SK-N-SH treated with all-trans-retinoic acid at 6 μM for 48 hours (cell line): ENCODE measurements around the gene SFTPD.

Experiments
- ATAC-seq: fragments of 200-7000 bp; cut with Tn5 transposase; 3 replicates; pipeline ENCODE4 v1.9.1; 2020; ENCODE audit warnings: mild to moderate bottlenecking, moderate library complexity
- BACH2 ChIP-seq: fragments of 250-450 bp; sonication (Bioruptor Pico); IDR thresholded peaks from 2 replicates; pipeline ENCODE4 v1.9.0; 2021; ENCODE audit warnings: mild to moderate bottlenecking, borderline replicate concordance
- CSDC2 ChIP-seq: fragments of 250-450 bp; sonication (Bioruptor Pico); IDR thresholded peaks from 2 replicates; pipeline ENCODE4 v1.5.0; 2020; ENCODE audit warnings: mild to moderate bottlenecking, moderate library complexity
- ESRRG ChIP-seq: fragments of 250-450 bp; sonication (Bioruptor Pico); IDR thresholded peaks from 2 replicates; pipeline ENCODE4 v1.6.1; 2021; ENCODE audit warnings: mild to moderate bottlenecking
- GLIS3 ChIP-seq: fragments of 250-450 bp; sonication (Bioruptor Pico); IDR thresholded peaks from 2 replicates; pipeline ENCODE4 v1.5.0; 2020; ENCODE audit warnings: mild to moderate bottlenecking, moderate library complexity
- ISL1 ChIP-seq: fragments of 250-450 bp; sonication (Bioruptor Pico); IDR thresholded peaks from 2 replicates; pipeline ENCODE4 v2.1.2; 2022; ENCODE audit warnings: mild to moderate bottlenecking, moderate library complexity
- OSR1 ChIP-seq: fragments of 250-450 bp; sonication (Bioruptor Pico); IDR thresholded peaks from 2 replicates; pipeline ENCODE4 v1.8.0; 2022; ENCODE audit warnings: moderate library complexity, mild to moderate bottlenecking, inconsistent platforms
- RARB ChIP-seq: fragments of 250-450 bp; sonication (Bioruptor Pico); IDR thresholded peaks from 2 replicates; pipeline ENCODE4 v1.8.0; 2021; ENCODE audit warnings: mild to moderate bottlenecking, moderate library complexity
- SNAI2 ChIP-seq: fragments of 250-450 bp; sonication (Bioruptor Pico); IDR thresholded peaks from 2 replicates; pipeline ENCODE4 v1.5.0; 2020; ENCODE audit warnings: mild to moderate bottlenecking, moderate library complexity
- TCF4 ChIP-seq: fragments of 250-450 bp; sonication (Bioruptor Pico); IDR thresholded peaks from 2 replicates; pipeline ENCODE4 v1.8.0; 2021; ENCODE audit warnings: mild to moderate bottlenecking, moderate library complexity, borderline replicate concordance
- ZC3H10 ChIP-seq: fragments of 250-450 bp; sonication (Bioruptor Pico); IDR thresholded peaks from 2 replicates; pipeline ENCODE4 v1.5.1; 2021; ENCODE audit warnings: mild to moderate bottlenecking, moderate library complexity
- ZFP3 ChIP-seq: fragments of 250-450 bp; sonication (Bioruptor Pico); IDR thresholded peaks from 2 replicates; pipeline ENCODE4 v1.5.0; 2020; ENCODE audit warnings: mild to moderate bottlenecking, moderate library complexity
- ZFP30 ChIP-seq: fragments of 450-650 bp; formaldehyde crosslinking; IDR thresholded peaks from 2 replicates; pipeline ENCODE4 v1.5.0; 2022; ENCODE audit warnings: mild to moderate bottlenecking, moderate library complexity
- ZNF70 ChIP-seq: fragments of 450-650 bp; formaldehyde crosslinking; IDR thresholded peaks from 2 replicates; pipeline ENCODE4 v1.5.0; 2020; ENCODE audit warnings: mild to moderate bottlenecking, moderate library complexity
- ZNF8 ChIP-seq: fragments of 450-650 bp; formaldehyde crosslinking; IDR thresholded peaks from 2 replicates; pipeline ENCODE4 v1.5.0; 2020; ENCODE audit warnings: mild to moderate bottlenecking, moderate library complexity
- TF ChIP-seq, protein P1 (sequence below): fragments of 250-450 bp; sonication (Bioruptor Pico); IDR thresholded peaks from 2 replicates; pipeline ENCODE4 v1.5.0; 2020; ENCODE audit warnings: mild to moderate bottlenecking, moderate library complexity
- TF ChIP-seq, protein P2 (sequence below): fragments of 250-450 bp; sonication (Bioruptor Pico); IDR thresholded peaks from 2 replicates; pipeline ENCODE4 v1.8.0; 2021; ENCODE audit warnings: low read depth, mild to moderate bottlenecking, moderate library complexity, borderline replicate concordance
- TF ChIP-seq, protein P3 (sequence below): fragments of 250-450 bp; sonication (Bioruptor Pico); IDR thresholded peaks from 2 replicates; pipeline ENCODE4 v1.8.0; 2020; ENCODE audit warnings: mild to moderate bottlenecking, moderate library complexity, borderline replicate concordance
- TF ChIP-seq, protein P4 (sequence below): fragments of 250-450 bp; sonication (Bioruptor Pico); IDR thresholded peaks from 2 replicates; pipeline ENCODE4 v1.5.1; 2020; ENCODE audit warnings: low read depth, mild to moderate bottlenecking, moderate library complexity

Gene SFTPD

DNA sequence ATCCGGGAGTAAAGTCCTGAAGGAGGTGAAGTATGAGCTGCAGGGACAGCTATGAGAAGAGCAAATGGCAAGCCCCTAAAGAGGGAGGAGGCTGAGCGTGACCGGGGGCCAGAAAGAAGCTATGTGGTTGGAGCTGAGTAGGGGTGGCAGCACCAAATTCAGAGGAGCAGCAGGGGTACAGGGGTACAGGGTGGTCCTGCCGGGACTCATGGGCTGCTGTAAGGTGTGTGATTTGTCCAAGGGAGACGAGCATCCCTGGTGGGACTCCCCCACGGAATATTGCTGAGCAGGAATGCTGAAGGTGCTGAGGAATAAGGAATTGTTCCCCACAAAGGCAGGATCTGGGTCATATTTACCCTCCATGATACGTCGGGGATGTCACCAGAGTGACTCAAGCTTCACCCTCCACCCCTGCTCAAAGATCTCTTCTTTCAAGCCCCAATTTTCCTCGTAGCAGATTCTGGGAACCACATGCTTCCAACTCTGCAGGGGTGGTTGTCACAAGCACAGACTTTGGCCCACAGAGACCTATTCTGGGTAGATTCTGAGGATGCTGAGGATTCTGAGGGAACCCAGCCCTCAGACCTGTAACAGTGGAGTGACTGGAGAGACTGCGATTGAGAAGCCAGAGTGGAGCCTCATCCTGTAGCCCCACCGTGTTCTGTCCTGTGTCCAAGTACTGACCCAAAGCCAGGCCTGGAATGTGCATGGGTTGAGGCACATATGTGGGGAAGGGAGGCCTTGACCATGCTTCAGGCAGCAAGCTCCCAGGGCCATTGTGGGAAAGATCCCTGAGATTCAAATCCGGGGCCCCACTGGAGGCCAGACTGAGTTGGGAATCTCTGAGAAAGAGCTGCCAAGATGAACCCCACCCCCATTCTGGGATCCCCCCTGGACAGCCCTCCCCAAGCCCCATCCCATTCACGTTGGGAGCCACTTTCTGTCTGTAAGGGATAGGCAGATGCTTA is 4.2 kb downstream of the SFTPD start:
- TF ChIP-seq OSR1 (CRISPR knock-in tag) = no peak
- TF ChIP-seq, protein P1, sequence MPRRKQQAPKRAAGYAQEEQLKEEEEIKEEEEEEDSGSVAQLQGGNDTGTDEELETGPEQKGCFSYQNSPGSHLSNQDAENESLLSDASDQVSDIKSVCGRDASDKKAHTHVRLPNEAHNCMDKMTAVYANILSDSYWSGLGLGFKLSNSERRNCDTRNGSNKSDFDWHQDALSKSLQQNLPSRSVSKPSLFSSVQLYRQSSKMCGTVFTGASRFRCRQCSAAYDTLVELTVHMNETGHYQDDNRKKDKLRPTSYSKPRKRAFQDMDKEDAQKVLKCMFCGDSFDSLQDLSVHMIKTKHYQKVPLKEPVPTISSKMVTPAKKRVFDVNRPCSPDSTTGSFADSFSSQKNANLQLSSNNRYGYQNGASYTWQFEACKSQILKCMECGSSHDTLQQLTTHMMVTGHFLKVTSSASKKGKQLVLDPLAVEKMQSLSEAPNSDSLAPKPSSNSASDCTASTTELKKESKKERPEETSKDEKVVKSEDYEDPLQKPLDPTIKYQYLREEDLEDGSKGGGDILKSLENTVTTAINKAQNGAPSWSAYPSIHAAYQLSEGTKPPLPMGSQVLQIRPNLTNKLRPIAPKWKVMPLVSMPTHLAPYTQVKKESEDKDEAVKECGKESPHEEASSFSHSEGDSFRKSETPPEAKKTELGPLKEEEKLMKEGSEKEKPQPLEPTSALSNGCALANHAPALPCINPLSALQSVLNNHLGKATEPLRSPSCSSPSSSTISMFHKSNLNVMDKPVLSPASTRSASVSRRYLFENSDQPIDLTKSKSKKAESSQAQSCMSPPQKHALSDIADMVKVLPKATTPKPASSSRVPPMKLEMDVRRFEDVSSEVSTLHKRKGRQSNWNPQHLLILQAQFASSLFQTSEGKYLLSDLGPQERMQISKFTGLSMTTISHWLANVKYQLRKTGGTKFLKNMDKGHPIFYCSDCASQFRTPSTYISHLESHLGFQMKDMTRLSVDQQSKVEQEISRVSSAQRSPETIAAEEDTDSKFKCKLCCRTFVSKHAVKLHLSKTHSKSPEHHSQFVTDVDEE (CRISPR knock-in tag) = no peak
- TF ChIP-seq ZNF8 (CRISPR knock-in tag) = no peak
- TF ChIP-seq GLIS3 (CRISPR knock-in tag) = no peak
- no peak for TF ChIP-seq SNAI2
- no peak for TF ChIP-seq ISL1
- no peak for ATAC-seq

DNA sequence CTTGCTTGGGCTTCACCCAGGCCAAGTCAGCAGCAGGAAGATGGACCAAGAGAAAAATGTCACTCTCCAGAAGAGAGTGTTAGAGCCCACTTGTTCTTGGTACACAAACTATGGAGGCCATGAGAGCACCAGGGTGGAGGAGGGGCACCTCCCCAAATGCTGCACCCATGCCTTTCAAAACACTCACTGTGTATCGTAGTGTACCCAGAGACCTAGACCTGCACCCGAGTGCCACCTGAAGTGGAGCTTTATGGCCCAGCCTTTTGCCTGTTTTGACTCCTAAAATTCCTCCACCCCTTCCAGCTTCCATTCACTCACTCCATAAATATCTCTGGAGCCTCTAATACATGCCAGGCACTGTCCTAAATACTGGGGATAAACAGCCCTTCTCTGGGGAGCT is 5.0 kb downstream of the SFTPD start:
- no peak for TF ChIP-seq GLIS3 (CRISPR knock-in tag)
- no peak for TF ChIP-seq ZNF8 (CRISPR knock-in tag)
- TF ChIP-seq RARB (CRISPR knock-in tag) = no peak
- no peak for TF ChIP-seq ESRRG (CRISPR knock-in tag)
- TF ChIP-seq ZFP30 = no peak
- TF ChIP-seq, protein P2, sequence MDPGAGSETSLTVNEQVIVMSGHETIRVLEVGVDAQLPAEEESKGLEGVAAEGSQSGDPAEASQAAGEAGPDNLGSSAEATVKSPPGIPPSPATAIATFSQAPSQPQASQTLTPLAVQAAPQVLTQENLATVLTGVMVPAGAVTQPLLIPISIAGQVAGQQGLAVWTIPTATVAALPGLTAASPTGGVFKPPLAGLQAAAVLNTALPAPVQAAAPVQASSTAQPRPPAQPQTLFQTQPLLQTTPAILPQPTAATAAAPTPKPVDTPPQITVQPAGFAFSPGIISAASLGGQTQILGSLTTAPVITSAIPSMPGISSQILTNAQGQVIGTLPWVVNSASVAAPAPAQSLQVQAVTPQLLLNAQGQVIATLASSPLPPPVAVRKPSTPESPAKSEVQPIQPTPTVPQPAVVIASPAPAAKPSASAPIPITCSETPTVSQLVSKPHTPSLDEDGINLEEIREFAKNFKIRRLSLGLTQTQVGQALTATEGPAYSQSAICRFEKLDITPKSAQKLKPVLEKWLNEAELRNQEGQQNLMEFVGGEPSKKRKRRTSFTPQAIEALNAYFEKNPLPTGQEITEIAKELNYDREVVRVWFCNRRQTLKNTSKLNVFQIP (CRISPR knock-in tag) = no peak
- no peak for TF ChIP-seq SNAI2
- TF ChIP-seq, protein P1 (CRISPR knock-in tag) = no peak
- no peak for TF ChIP-seq CSDC2 (CRISPR knock-in tag)
- no peak for TF ChIP-seq ISL1
- TF ChIP-seq OSR1 (CRISPR knock-in tag) = no peak
- TF ChIP-seq BACH2 (CRISPR knock-in tag) = no peak
- TF ChIP-seq, protein P3, sequence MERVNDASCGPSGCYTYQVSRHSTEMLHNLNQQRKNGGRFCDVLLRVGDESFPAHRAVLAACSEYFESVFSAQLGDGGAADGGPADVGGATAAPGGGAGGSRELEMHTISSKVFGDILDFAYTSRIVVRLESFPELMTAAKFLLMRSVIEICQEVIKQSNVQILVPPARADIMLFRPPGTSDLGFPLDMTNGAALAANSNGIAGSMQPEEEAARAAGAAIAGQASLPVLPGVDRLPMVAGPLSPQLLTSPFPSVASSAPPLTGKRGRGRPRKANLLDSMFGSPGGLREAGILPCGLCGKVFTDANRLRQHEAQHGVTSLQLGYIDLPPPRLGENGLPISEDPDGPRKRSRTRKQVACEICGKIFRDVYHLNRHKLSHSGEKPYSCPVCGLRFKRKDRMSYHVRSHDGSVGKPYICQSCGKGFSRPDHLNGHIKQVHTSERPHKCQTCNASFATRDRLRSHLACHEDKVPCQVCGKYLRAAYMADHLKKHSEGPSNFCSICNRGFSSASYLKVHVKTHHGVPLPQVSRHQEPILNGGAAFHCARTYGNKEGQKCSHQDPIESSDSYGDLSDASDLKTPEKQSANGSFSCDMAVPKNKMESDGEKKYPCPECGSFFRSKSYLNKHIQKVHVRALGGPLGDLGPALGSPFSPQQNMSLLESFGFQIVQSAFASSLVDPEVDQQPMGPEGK (CRISPR knock-in tag) = no peak
- no peak for TF ChIP-seq ZNF70 (CRISPR knock-in tag)
- TF ChIP-seq ZC3H10 (CRISPR knock-in tag) = no peak
- TF ChIP-seq ZFP3 = no peak
- TF ChIP-seq TCF4 (CRISPR knock-in tag) = no peak
- TF ChIP-seq, protein P4, sequence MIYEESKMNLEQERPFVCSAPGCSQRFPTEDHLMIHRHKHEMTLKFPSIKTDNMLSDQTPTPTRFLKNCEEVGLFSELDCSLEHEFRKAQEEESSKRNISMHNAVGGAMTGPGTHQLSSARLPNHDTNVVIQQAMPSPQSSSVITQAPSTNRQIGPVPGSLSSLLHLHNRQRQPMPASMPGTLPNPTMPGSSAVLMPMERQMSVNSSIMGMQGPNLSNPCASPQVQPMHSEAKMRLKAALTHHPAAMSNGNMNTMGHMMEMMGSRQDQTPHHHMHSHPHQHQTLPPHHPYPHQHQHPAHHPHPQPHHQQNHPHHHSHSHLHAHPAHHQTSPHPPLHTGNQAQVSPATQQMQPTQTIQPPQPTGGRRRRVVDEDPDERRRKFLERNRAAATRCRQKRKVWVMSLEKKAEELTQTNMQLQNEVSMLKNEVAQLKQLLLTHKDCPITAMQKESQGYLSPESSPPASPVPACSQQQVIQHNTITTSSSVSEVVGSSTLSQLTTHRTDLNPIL (CRISPR knock-in tag) = no peak
- ATAC-seq = no peak
